AG04449 (cell line): ENCODE measurements around the gene INTS1.

Source experiments
- CTCF ChIA-PET: fragments of 350-600 bp; formaldehyde crosslinking; extraction: SDS; loops from one replicate; lab custom pipeline; 2021; ENCODE audit warnings: antibody characterized with exemption; lab: Yijun Ruan, JAX
- POLR2A ChIA-PET: fragments of 400-600, 350-600 bp; formaldehyde crosslinking; extraction: SDS; loops from one replicate; lab custom pipeline; 2020; ENCODE audit warnings: antibody characterized with exemption, inconsistent platforms; lab: Yijun Ruan, JAX
- DNase-seq: peaks from one replicate; pipeline ENCODE4 v3.0.0-alpha.2; 2010; ENCODE audit warnings: low read depth, low spot score
- H3K4me3 ChIP-seq: 2 replicates; pipeline ENCODE4 v1.5.1; 2011; ENCODE audit warnings: low read depth, mild to moderate bottlenecking, control low read depth, low read length
- TF ChIP-seq, protein P1 (sequence below): IDR thresholded peaks from one replicate; pipeline ENCODE4 v1.5.1; 2011; ENCODE audit warnings: mild to moderate bottlenecking, moderate library complexity, low read length, control low read depth, inconsistent platforms; ENCODE audit not compliant: insufficient read depth; ENCODE audit errors: missing control alignments

The INTS1 gene

DNA sequence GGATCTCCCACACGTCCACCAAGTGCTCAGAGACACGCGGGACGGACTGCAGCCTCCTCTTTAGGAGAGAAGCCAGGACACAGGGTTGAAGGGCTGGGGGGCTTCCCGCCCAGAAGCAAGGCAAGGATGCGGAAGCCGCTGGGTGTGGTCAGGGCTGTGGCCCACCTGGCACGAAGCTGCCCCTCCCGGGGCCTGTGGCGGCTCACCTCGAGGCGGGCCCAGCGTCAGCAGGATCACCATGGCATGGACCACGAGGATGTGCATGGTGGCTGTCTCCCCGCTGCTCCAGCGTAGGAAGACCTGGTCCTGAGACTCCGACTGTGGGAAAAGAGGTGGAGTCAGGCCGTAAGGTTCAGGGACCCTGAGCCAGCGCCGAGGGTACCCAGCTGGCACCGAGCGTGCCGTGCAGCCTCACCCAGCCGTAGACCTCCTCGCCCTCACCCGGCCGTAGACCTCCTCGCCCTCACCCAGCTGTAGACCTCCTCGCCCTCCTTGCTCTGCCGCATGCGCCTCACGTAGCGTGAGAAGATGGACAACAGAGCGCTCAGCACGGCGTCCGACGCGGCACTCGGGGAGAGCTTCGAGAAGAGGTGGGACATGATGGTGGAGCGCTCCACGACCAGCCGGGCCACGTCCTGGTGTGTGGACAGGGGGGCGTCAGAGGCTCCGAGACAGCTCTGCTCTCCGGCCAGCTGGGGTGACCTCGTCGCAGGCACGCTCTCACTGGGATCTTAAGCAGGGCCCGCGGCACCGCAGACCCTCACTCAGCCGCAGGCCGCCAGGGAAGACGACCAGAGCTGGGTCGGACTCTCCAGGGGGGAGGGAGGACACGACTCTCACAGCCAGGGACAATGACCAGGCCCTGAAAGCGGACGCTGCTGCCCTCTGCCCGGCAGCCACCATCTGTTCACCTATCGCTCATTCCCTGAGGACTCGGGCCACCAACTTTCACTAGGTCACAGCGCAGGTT, 20.4 kb downstream of the INTS1 start:
- ChIA-PET CTCF (interaction anchor here (1.1 to 1.8 kb wide), 2 partner anchors 9 to 10 kb away, joined by 6 to 11 read pairs; no protein-coding TSS in a partner anchor), POLR2A (no interaction called here)
- TF ChIP-seq, protein P1, sequence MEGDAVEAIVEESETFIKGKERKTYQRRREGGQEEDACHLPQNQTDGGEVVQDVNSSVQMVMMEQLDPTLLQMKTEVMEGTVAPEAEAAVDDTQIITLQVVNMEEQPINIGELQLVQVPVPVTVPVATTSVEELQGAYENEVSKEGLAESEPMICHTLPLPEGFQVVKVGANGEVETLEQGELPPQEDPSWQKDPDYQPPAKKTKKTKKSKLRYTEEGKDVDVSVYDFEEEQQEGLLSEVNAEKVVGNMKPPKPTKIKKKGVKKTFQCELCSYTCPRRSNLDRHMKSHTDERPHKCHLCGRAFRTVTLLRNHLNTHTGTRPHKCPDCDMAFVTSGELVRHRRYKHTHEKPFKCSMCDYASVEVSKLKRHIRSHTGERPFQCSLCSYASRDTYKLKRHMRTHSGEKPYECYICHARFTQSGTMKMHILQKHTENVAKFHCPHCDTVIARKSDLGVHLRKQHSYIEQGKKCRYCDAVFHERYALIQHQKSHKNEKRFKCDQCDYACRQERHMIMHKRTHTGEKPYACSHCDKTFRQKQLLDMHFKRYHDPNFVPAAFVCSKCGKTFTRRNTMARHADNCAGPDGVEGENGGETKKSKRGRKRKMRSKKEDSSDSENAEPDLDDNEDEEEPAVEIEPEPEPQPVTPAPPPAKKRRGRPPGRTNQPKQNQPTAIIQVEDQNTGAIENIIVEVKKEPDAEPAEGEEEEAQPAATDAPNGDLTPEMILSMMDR = no peak
- no peak for DNase-seq
- no peak overlapping the region for H3K4me3 ChIP-seq

DNA sequence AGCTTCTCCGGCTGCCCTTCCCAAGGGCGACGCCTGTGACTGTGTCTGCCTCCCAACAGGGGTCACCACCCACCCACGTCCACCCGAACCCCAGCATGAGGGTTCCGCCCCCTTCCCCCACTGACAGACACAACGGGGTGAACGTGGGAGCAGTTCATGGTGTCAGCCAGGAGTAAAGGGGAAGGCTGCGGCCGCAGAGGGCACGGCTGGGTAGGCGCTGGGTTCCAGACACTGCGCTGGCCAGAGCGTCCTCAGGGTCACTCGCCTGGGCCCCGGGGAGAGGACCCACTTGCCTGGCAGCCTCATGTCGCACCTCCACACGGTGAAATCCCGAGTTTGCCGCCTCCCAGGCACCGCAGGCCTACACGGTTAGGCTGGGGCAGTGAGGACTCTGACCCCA, 21.1 kb downstream of the INTS1 start:
- no peak for DNase-seq
- CTCF ChIA-PET = interaction anchor here (1.1 kb wide), 1 partner anchor 9 kb away, joined by 6 read pairs; no protein-coding TSS in a partner anchor
- no peak overlapping the region for H3K4me3 ChIP-seq
- TF ChIP-seq, protein P1 = no peak
- POLR2A ChIA-PET = no interaction called here

DNA sequence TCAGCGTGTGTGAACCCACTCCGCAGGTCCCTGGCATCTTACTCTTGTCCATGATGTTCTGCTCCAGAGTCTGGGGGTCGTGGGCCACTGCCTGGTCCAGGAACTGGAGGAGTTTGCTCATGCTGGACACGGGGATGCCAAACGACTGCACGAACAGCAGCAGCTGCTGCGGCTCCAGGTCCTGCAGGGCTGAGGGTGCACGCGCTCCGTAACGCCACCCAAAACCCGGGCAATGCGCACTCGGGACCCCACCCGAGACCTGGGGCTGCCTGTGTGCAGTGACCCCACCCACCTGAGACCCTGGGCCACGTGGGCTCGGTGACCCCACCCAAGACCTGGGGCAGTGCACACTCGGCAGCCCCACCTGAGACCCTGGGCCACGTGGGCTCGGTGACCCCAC, 22.9 kb downstream of the INTS1 start:
- TF ChIP-seq, protein P1 = no peak
- ChIA-PET CTCF (no interaction called here), POLR2A (no interaction called here)
- no peak overlapping the region for H3K4me3 ChIP-seq
- DNase-seq = no peak

DNA sequence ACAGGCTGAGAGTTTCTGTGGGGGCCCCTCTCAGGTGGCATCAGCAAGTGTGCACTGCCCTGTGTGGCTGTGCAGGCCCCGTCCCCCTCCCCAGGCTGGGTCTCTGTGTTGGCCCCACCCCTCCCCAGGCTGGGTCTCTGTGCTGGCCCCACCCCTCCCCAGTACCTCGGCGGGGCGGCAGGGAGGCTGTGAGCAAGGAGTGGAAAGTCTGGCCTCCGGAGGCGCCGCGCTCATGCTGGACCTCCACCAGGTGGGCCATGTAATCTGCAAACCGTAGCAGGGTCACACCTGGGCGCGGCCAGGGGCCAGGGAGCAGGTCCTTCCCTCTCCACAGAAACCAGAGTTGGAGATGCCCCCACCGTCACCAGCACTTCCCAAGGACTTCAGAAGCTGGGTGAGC, 23.5 kb downstream of the INTS1 start:
- ChIA-PET CTCF (interaction anchor here (1.2 kb wide), 1 partner anchor 9 kb away, joined by 3 read pairs; no protein-coding TSS in a partner anchor), POLR2A (no interaction called here)
- TF ChIP-seq, protein P1 = no peak
- DNase-seq = no peak
- no peak overlapping the region for H3K4me3 ChIP-seq

DNA sequence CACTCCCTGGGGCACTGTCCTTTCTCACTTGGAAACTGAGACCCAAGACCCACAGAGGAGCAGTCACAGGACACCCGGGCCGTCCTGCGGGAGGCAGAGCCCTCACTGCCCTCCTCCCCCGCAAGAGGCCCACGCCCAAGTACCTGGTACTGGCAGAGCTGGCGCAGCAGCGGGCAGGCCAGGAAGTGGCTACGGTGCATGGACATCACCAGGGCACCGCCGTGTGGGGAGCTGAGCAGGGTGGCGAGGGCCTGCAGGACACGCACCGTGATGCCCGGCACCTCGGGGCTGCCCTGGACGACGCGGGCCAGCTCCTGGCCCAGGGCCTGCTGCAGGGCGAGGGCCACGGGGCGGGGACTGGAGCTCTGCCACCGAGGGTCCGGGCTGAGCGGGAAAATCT, 24.9 kb downstream of the INTS1 start:
- H3K4me3 ChIP-seq = no peak overlapping the region
- TF ChIP-seq, protein P1 = no peak
- ChIA-PET POLR2A (no interaction called here), CTCF (interaction anchor here (1.1 kb wide), 1 partner anchor 11 kb away, joined by 3 read pairs; no protein-coding TSS in a partner anchor)
- DNase-seq = no peak

DNA sequence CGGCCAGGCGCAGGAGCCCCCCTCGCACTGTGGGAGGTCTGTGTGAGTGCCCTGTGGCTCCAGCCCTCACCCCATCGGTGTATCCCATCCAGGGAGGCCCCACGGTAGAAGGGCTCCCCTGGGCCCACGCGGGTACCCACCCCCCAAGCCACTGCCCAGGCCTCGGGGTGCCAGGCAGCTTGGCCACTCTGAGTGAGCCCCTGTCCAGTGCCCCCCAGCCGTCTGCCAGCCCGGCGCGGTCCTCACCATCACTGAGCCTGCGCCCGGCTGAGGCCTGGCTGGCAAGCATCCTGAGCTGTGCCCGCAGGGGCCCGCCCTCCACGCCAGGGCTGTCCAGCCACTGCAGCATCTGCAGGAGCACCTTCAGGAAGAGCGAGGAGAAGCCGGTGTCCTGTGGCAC, 25.7 kb downstream of the INTS1 start:
- CTCF ChIA-PET = interaction anchor here (0.9 to 1.3 kb wide), 3 partner anchors 12 to 285 kb away, joined by 3 read pairs; no protein-coding TSS in a partner anchor
- H3K4me3 ChIP-seq = no peak overlapping the region
- POLR2A ChIA-PET = no interaction called here
- DNase-seq = no peak
- TF ChIP-seq, protein P1 = no peak
